Hepatocyte (in vitro differentiated cells): Measurements from ENCODE around the gene MRO.

Experiments
- EZH2 ChIP-seq: fragments of 200-600 bp; sonication (generic); IDR thresholded peaks from 2 replicates; pipeline ENCODE4 v1.6.1; 2016; ENCODE audit warnings: antibody characterized with exemption, mild to moderate bottlenecking, borderline replicate concordance
- EZH2phosphoT487 ChIP-seq: fragments of 200-600 bp; sonication (generic); IDR thresholded peaks from one replicate; pipeline ENCODE4 v1.6.1; 2018; ENCODE audit warnings: antibody characterized with exemption, mild to moderate bottlenecking, low read depth, moderate library complexity; ENCODE audit not compliant: unreplicated experiment, severe bottlenecking
- TF ChIP-seq, protein P1 (sequence below): fragments of 200-600 bp; sonication (generic); IDR thresholded peaks from 2 replicates; pipeline ENCODE4 v1.5.1; 2016; ENCODE audit warnings: antibody characterized with exemption, mild to moderate bottlenecking; ENCODE audit not compliant: poor library complexity

DNA sequence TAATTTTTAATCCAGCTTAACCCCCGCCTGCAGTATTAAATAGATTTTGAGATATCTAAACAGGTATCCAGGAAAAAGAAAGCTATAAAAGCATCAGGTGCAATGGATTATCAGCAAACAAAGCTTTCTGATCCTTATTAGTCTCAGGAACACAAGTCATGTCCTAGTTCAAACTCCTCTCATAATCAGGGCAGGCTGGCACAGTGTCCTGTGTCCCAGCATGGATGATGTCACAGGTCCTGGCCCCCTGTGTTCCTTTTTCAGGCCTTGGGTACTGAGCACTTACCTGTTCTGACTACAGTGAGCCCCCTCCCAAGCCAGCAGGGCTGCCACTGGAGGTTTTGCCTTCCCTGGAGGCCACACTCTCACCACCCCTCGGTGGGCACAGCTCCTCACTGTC lies 19.5 kb upstream of the MRO start:
- TF ChIP-seq, protein P1, sequence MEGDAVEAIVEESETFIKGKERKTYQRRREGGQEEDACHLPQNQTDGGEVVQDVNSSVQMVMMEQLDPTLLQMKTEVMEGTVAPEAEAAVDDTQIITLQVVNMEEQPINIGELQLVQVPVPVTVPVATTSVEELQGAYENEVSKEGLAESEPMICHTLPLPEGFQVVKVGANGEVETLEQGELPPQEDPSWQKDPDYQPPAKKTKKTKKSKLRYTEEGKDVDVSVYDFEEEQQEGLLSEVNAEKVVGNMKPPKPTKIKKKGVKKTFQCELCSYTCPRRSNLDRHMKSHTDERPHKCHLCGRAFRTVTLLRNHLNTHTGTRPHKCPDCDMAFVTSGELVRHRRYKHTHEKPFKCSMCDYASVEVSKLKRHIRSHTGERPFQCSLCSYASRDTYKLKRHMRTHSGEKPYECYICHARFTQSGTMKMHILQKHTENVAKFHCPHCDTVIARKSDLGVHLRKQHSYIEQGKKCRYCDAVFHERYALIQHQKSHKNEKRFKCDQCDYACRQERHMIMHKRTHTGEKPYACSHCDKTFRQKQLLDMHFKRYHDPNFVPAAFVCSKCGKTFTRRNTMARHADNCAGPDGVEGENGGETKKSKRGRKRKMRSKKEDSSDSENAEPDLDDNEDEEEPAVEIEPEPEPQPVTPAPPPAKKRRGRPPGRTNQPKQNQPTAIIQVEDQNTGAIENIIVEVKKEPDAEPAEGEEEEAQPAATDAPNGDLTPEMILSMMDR, result no peak
- TF ChIP-seq EZH2phosphoT487, result no peak
- TF ChIP-seq EZH2, result no peak
